Activated CD4-positive, alpha-beta memory T cell treated with anti-CD3 and anti-CD28 coated beads, Interleukin-2, amount 10 ng/mL, durations not matched to agents 7 days and 5 days (primary cell): ENCODE measurements around the gene KCNA10. TPM values are rescaled to one million over a fixed set of nuclear protein-coding genes. Genes with fewer than 3 reads are reported as not detected.

Source experiments
- CTCF ChIA-PET: fragments of 350-600 bp; sonication (Branson Sonifier 250); formaldehyde crosslinking; loops from one replicate; lab custom pipeline; 2021; ENCODE audit warnings: antibody characterized with exemption, inconsistent platforms; lab: Charles Lee
- POLR2A ChIA-PET: fragments of 350-600 bp; sonication (Branson Sonifier 250); formaldehyde crosslinking; loops from one replicate; lab custom pipeline; 2021; ENCODE audit warnings: antibody characterized with exemption; lab: Charles Lee
- DNase-seq: peaks from one replicate; pipeline ENCODE4 v3.0.0-alpha.2; 2020
- H3K27ac Mint-ChIP-seq: one replicate; pipeline ENCODE4 v1.8.0; 2021; ENCODE audit warnings: mild to moderate bottlenecking, mixed read lengths
- H3K27me3 Mint-ChIP-seq: one replicate; pipeline ENCODE4 v1.8.0; 2021; ENCODE audit warnings: mixed read lengths
- H3K36me3 Mint-ChIP-seq: one replicate; pipeline ENCODE4 v1.8.0; 2021; ENCODE audit warnings: low read depth, mixed read lengths
- H3K4me1 Mint-ChIP-seq: one replicate; pipeline ENCODE4 v1.8.0; 2021; ENCODE audit warnings: mixed read lengths
- H3K4me3 Mint-ChIP-seq: one replicate; pipeline ENCODE4 v1.8.0; 2021; ENCODE audit warnings: mild to moderate bottlenecking, mixed read lengths
- H3K9me3 Mint-ChIP-seq: one replicate; pipeline ENCODE4 v1.8.0; 2021; ENCODE audit warnings: mixed read lengths
- total RNA-seq, 2 experiments: library from RNA; stranded (reverse); gene quantifications; one replicate each; pipeline ENCODE4 v1.2.3, GENCODE V29; 2021

KCNA10 gene
- total RNA-seq, 2 experiments from 2014 or later, result not detected

- Mint-ChIP-seq H3K9me3 (no peaks in the 10 kb centered on the region), H3K36me3 (no peaks in the 10 kb centered on the region), H3K4me1 (no peaks in the 10 kb centered on the region), H3K27ac (no peak overlapping the region), H3K27me3 (peaks cover 28% of the 10 kb centered on the region), H3K4me3 (no peak overlapping the region)
- ChIA-PET CTCF (interaction anchor here (2.0 kb wide), 1 partner anchor 217 kb away, joined by 6 read pairs; no protein-coding TSS in a partner anchor), POLR2A (no interaction called here)
- no peak for DNase-seq
Measured at GRCh38 chr1:110548381-110548780, 29.4 kb upstream of the KCNA10 start.

GRCh38 chr1:110547017-110547416, 28.0 kb upstream of the KCNA10 start:
- H3K4me3 Mint-ChIP-seq, result no peak overlapping the region

GRCh38 chr1:110545492-110545891, 26.5 kb upstream of the KCNA10 start:
- POLR2A ChIA-PET, result no interaction called here
- no peak for DNase-seq
- H3K27me3 Mint-ChIP-seq, result peaks cover 9% of the 10 kb centered on the region
- H3K27ac Mint-ChIP-seq, result no peak overlapping the region
- H3K9me3 Mint-ChIP-seq, result no peaks in the 10 kb centered on the region
- H3K4me3 Mint-ChIP-seq, result no peak overlapping the region
- CTCF ChIA-PET, result no interaction called here
- no peaks in the 10 kb centered on the region for H3K4me1 Mint-ChIP-seq
- H3K36me3 Mint-ChIP-seq, result no peaks in the 10 kb centered on the region

More at GRCh38 chr1:110547017-110547416, 28.0 kb upstream of the KCNA10 start:
- H3K9me3 Mint-ChIP-seq, result no peaks in the 10 kb centered on the region
- DNase-seq, result no peak
- no peaks in the 10 kb centered on the region for H3K4me1 Mint-ChIP-seq
- no peaks in the 10 kb centered on the region for H3K36me3 Mint-ChIP-seq
- H3K27ac Mint-ChIP-seq, result no peak overlapping the region
- H3K27me3 Mint-ChIP-seq, result peaks cover 15% of the 10 kb centered on the region
- ChIA-PET POLR2A (interaction anchor here (1.1 kb wide), 1 partner anchor 8 kb away, joined by 3 read pairs; no protein-coding TSS in a partner anchor), CTCF (interaction anchor here (1.0 kb wide), 1 partner anchor 8 kb away, joined by 3 read pairs; no protein-coding TSS in a partner anchor)

- H3K4me1 Mint-ChIP-seq, result no peaks in the 10 kb centered on the region
- POLR2A ChIA-PET, result no interaction called here
- no peaks in the 10 kb centered on the region for H3K36me3 Mint-ChIP-seq
- peaks cover 8% of the 10 kb centered on the region for H3K27me3 Mint-ChIP-seq
- H3K4me3 Mint-ChIP-seq, result no peak overlapping the region
- no peak for DNase-seq
- H3K27ac Mint-ChIP-seq, result no peak overlapping the region
- CTCF ChIA-PET, result no interaction called here
- no peaks in the 10 kb centered on the region for H3K9me3 Mint-ChIP-seq
Measured at GRCh38 chr1:110544753-110545152, 25.8 kb upstream of the KCNA10 start.

GRCh38 chr1:110542725-110543124, 23.8 kb upstream of the KCNA10 start:
- Mint-ChIP-seq H3K27ac (no peak overlapping the region), H3K4me1 (no peaks in the 10 kb centered on the region), H3K9me3 (no peaks in the 10 kb centered on the region), H3K27me3 (peaks cover 8% of the 10 kb centered on the region), H3K4me3 (no peak overlapping the region), H3K36me3 (no peaks in the 10 kb centered on the region)
- CTCF ChIA-PET, result interaction anchor here (0.7 to 2.1 kb wide), 5 partner anchors 13 to 238 kb away, joined by 3 to 4 read pairs (median 4); no protein-coding TSS in a partner anchor
- POLR2A ChIA-PET, result no interaction called here
- no peak for DNase-seq

- Mint-ChIP-seq H3K27ac (no peak overlapping the region), H3K27me3 (peaks cover 9% of the 10 kb centered on the region), H3K9me3 (no peaks in the 10 kb centered on the region), H3K4me3 (no peak overlapping the region), H3K4me1 (no peaks in the 10 kb centered on the region), H3K36me3 (no peaks in the 10 kb centered on the region)
- DNase-seq, result no peak
- ChIA-PET CTCF (interaction anchor here (1.2 to 2.1 kb wide), 3 partner anchors 14 to 224 kb away, joined by 3 to 4 read pairs (median 3); no protein-coding TSS in a partner anchor), POLR2A (no interaction called here)
Measured at GRCh38 chr1:110541906-110542395, 23.0 kb upstream of the KCNA10 start.

- Mint-ChIP-seq H3K27ac (no peak overlapping the region), H3K9me3 (no peaks in the 10 kb centered on the region), H3K4me3 (no peak overlapping the region)
Measured at GRCh38 chr1:110540891-110541685, 22.1 kb upstream of the KCNA10 start.

GRCh38 chr1:110538921-110539320, 19.9 kb upstream of the KCNA10 start:
- no peak for DNase-seq
- H3K27me3 Mint-ChIP-seq, result peaks cover 2% of the 10 kb centered on the region

More at GRCh38 chr1:110540891-110541685, 22.1 kb upstream of the KCNA10 start:
- POLR2A ChIA-PET, result no interaction called here
- DNase-seq, result no peak
- peaks cover 3% of the 10 kb centered on the region for H3K27me3 Mint-ChIP-seq
- no peaks in the 10 kb centered on the region for H3K36me3 Mint-ChIP-seq
- CTCF ChIA-PET, result interaction anchor here (0.8 to 1.3 kb wide), 4 partner anchors 9 to 224 kb away, joined by 3 to 5 read pairs (median 3); no protein-coding TSS in a partner anchor
- no peaks in the 10 kb centered on the region for H3K4me1 Mint-ChIP-seq

GRCh38 chr1:110538075-110538474, 19.1 kb upstream of the KCNA10 start:
- peaks cover 5% of the 10 kb centered on the region for H3K27me3 Mint-ChIP-seq
- POLR2A ChIA-PET, result no interaction called here
- no peak overlapping the region for H3K4me3 Mint-ChIP-seq
- no peaks in the 10 kb centered on the region for H3K36me3 Mint-ChIP-seq
- CTCF ChIA-PET, result no interaction called here
- no peak overlapping the region for H3K27ac Mint-ChIP-seq
- H3K9me3 Mint-ChIP-seq, result no peaks in the 10 kb centered on the region
- DNase-seq, result no peak
- H3K4me1 Mint-ChIP-seq, result no peaks in the 10 kb centered on the region

More at GRCh38 chr1:110538921-110539320, 19.9 kb upstream of the KCNA10 start:
- no peaks in the 10 kb centered on the region for H3K36me3 Mint-ChIP-seq
- no peak overlapping the region for H3K4me3 Mint-ChIP-seq
- H3K4me1 Mint-ChIP-seq, result no peaks in the 10 kb centered on the region
- CTCF ChIA-PET, result interaction anchor here (0.6 kb wide), 2 partner anchors 70 to 78 kb away, joined by 3 read pairs; no protein-coding TSS in a partner anchor
- POLR2A ChIA-PET, result interaction anchor here (0.7 kb wide), 1 partner anchor 68 kb away, joined by 3 read pairs; the partner anchor contains the start of gene KCNA2
- H3K27ac Mint-ChIP-seq, result no peak overlapping the region
- no peaks in the 10 kb centered on the region for H3K9me3 Mint-ChIP-seq

- Mint-ChIP-seq H3K27ac (no peak overlapping the region), H3K27me3 (peaks cover 5% of the 10 kb centered on the region), H3K4me1 (no peaks in the 10 kb centered on the region), H3K4me3 (no peak overlapping the region), H3K9me3 (no peaks in the 10 kb centered on the region), H3K36me3 (no peaks in the 10 kb centered on the region)
- DNase-seq, result no peak
- CTCF ChIA-PET, result interaction anchor here (1.0 to 1.3 kb wide), 3 partner anchors 12 to 230 kb away, joined by 3 to 4 read pairs (median 4); no protein-coding TSS in a partner anchor
- POLR2A ChIA-PET, result no interaction called here
Measured at GRCh38 chr1:110535985-110536384, 17.0 kb upstream of the KCNA10 start.

- DNase-seq, result no peak
- Mint-ChIP-seq H3K4me1 (no peaks in the 10 kb centered on the region), H3K27me3 (peaks cover 17% of the 10 kb centered on the region), H3K4me3 (no peak overlapping the region), H3K27ac (no peak overlapping the region), H3K36me3 (no peaks in the 10 kb centered on the region), H3K9me3 (no peaks in the 10 kb centered on the region)
- CTCF ChIA-PET, result interaction anchor here (0.7 to 1.7 kb wide), 2 partner anchors 21 to 86 kb away, joined by 3 to 5 read pairs; no protein-coding TSS in a partner anchor
- POLR2A ChIA-PET, result no interaction called here
Measured at GRCh38 chr1:110533230-110533629, 14.3 kb upstream of the KCNA10 start.

- Mint-ChIP-seq H3K4me1 (no peaks in the 10 kb centered on the region), H3K9me3 (no peaks in the 10 kb centered on the region)
Measured at GRCh38 chr1:110529011-110529410, 10.0 kb upstream of the KCNA10 start.

More at GRCh38 chr1:110529011-110529410, 10.0 kb upstream of the KCNA10 start:
- Mint-ChIP-seq H3K4me3 (no peak overlapping the region), H3K36me3 (no peaks in the 10 kb centered on the region), H3K27ac (no peak overlapping the region), H3K27me3 (peaks cover 38% of the 10 kb centered on the region)
- ChIA-PET CTCF (interaction anchor here (1.5 kb wide), 1 partner anchor 237 kb away, joined by 4 read pairs; no protein-coding TSS in a partner anchor), POLR2A (no interaction called here)
- DNase-seq, result no peak
